HG02852 (cell line): ENCODE results near the gene MYLK.

ENCODE experiments used
- ATAC-seq: cut with Tn5 transposase; IDR thresholded peaks from one replicate; pipeline ENCODE4 v1.9.1; 2021; ENCODE audit warnings: mild to moderate bottlenecking, moderate library complexity; ENCODE audit not compliant: unreplicated experiment

Gene MYLK

DNA sequence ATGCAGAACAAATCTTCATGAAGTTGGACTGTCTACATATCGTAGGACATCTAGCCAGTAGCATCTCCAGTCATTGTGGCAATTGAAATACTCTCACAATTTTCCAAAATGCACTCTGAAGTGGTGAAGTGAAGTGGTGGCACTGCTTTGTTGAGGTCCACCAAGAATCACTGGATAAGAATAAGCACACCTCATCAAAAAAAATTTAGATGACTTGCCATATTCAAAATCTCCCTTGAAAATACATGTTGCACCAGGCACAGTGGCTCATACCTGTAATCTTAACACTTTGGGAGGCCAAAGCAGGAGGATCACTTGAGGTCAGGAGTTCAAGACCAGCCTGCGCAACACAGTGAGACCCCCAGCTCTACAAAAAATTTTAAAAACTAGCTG is 312.2 kb downstream of the MYLK start:
- ATAC-seq, result no peak

DNA sequence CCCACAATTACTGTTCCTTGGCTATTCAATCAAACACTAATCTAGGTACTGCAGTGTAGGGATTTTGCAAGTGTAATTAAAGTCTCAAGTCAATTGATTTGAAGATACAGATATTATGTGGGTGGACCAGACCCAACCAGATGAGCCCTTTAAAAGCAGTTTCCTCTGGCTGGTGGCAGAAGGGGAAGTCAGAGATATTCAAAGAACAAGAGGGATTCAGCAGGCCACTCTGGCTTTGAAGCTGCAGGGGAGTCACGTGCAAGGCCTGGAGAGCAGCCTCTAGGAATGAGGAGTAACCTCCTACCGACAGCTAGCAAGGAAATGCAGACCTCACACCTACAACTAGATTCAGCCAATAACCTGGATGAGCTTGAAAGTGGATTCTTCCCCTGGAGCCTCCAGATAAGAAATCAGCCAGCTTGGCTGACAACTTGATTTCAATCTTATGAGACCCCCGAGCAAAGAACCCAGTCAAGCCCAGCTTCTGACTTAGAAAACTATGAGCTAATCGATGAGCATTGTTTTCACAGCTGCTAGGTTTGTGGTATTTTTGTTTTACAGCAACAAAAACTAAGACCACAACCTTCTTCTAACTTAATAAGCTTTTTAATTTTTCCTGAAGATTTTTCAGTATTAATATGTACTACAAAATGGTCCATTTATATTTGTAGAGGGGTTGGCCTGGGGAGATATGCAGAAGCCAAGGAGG is 312.7 kb downstream of the MYLK start:
- ATAC-seq, result no peak

DNA sequence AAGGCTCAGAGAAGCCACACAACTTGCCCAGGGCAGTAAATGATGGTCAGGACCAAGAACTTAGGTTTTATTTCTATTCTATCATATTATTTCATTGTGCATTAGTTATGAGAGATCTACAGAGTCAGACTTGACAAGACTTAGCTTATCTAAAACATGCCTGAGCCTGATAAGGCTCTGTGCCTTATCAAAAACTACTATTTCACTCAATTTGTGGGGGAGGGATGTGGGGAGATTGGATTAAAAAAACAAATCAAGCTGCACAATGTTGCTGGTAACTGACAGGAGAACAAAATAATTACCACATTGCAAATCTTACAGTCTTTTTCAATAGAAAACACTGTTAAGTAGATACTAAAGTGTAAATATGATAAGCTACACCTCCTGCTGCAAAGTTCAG is 315.3 kb downstream of the MYLK start:
- ATAC-seq, result no peak

DNA sequence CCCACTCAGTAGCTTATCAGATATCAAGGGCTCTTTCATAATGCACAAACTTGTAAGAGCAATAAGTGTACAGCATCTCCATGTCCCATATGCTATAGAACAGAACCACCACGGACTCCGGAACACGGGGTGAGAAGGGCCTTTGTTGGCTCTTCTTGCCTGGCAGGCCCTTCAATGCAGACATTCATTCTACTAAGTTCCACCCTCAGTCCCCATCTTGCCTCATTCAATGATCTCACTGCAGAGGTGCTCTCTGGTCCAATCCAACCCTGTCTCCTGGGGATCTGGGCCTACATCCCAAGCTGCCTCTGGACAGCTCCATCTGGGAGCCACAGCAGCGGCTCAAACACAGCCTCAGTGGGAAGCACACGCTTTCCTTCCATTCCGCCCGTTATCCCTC is 316.1 kb downstream of the MYLK start:
- ATAC-seq, result no peak

DNA sequence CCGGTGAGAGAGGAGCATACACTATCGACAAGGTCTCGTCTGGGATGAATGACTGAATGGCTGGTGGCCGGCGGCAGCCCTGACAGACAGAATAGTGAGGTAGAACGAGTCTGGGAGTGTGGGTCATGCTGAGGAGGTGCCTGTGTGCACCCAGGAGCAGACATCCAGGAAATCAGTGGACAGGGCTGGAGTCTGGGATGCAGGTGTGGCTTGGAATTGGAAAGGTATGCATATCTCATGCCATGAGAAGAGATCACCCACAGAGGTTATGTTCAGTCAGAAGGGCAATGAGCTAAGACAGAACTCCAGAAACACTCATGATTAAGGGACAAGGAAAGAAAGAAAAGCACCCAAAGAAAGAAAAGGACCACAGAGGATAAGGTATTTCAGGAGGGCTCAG is 320.1 kb downstream of the MYLK start:
- ATAC-seq, result no peak

DNA sequence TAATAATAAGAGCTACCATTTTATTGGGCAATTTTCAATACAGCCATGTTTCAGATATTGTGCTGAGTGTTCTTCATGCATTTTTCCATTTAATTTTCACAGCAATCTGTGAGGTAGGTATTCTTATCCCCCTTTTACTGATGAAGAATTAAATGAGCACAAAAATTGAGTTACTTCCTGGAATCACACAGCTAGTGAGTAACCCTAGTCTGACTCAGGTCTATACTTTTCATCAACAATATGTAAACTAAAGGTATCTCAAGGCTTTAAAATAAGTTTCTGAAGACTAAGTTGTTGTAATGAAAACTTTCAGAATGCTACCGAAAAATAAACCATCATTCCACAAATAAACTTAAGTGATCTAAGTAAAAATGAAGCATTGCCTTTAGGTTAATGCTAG is 321.6 kb downstream of the MYLK start:
- no peak for ATAC-seq

DNA sequence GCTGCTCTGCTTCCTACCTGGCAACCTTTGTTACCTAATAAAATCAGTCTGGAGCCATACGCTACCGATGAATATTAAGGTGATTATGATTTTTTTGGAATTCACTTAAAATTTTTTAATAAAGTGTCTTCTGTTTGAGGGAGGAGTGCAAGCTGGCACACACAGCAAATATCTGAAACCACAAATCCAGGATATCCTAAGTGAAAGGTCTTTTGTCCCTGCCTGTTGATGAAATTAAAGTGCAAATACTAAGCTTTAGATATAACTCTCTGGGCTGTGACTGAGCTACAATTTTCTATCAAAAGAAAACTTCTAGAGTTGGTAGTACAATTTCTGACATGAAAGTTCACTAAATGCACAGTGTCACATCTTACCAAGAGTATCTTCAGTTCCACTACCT is 322.9 kb downstream of the MYLK start:
- ATAC-seq, result no peak
